Germinal center (tissue), 1 donor: Measurements from ENCODE around the gene B3GNT4.
"Not testable (repeated sequence)": the region's sequence is repeated elsewhere in the genome, so short reads cannot be mapped to it uniquely, and the experiment has no call there.

Experiments used
- DNase-seq: peaks from one replicate; pipeline ENCODE4 v3.0.0; 2012; ENCODE audit warnings: mixed read lengths, low spot score

B3GNT4 gene

GRCh38 chr12:122189626-122190475, 13.7 kb upstream of the B3GNT4 start:
- DNase-seq: no peak

GRCh38 chr12:122190842-122191668, 12.5 kb upstream of the B3GNT4 start:
- peak; percentile 86 for DNase-seq

GRCh38 chr12:122192441-122192840, 11.1 kb upstream of the B3GNT4 start:
- DNase-seq: no peak

GRCh38 chr12:122194804-122195203, 8.7 kb upstream of the B3GNT4 start:
- no peak for DNase-seq

GRCh38 chr12:122195405-122195804, 8.1 kb upstream of the B3GNT4 start:
- DNase-seq: no peak

- DNase-seq: no peak
These were observed 5.9 kb upstream of the B3GNT4 start for GRCh38 chr12:122197612-122197966.

- no peak for DNase-seq
These were observed 3.8 kb upstream of the B3GNT4 start for GRCh38 chr12:122199484-122200355.

GRCh38 chr12:122200541-122201175, 2.9 kb upstream of the B3GNT4 start:
- DNase-seq: no peak

- DNase-seq: no peak
These were observed 2.1 kb upstream of the B3GNT4 start for GRCh38 chr12:122201381-122201780.

- DNase-seq: no peak
These were observed 1.5 kb upstream of the B3GNT4 start for GRCh38 chr12:122202017-122202416.

GRCh38 chr12:122202811-122203210, 698 bp upstream of the B3GNT4 start:
- DNase-seq: not testable (repeated sequence)

- no peak for DNase-seq
These were observed 901 bp downstream of the B3GNT4 start for GRCh38 chr12:122204167-122205052.

GRCh38 chr12:122205053-122205925, 1.8 kb downstream of the B3GNT4 start:
- DNase-seq: no peak

- no peak for DNase-seq
These were observed 2.8 kb downstream of the B3GNT4 start for GRCh38 chr12:122206111-122206881.

GRCh38 chr12:122206976-122207375, 3.5 kb downstream of the B3GNT4 start:
- no peak for DNase-seq

- no peak for DNase-seq
These were observed 3.9 kb downstream of the B3GNT4 start for GRCh38 chr12:122207391-122207790.

GRCh38 chr12:122208073-122208820, 4.7 kb downstream of the B3GNT4 start:
- no peak for DNase-seq

GRCh38 chr12:122215771-122216170, 12.3 kb downstream of the B3GNT4 start:
- no peak for DNase-seq
